GM18505 (cell line): ENCODE results near the gene CLEC20A.

Experiments used
- ATAC-seq: cut with Tn5 transposase; IDR thresholded peaks from one replicate; pipeline ENCODE4 v1.9.1; 2021; ENCODE audit not compliant: unreplicated experiment
- POLR2A ChIP-seq: IDR thresholded peaks from 4 replicates; pipeline ENCODE4 v1.6.1; 2011; ENCODE audit warnings: borderline replicate concordance; ENCODE audit not compliant: insufficient read depth, insufficient read length; ENCODE audit errors: extremely low read depth

Gene CLEC20A

DNA sequence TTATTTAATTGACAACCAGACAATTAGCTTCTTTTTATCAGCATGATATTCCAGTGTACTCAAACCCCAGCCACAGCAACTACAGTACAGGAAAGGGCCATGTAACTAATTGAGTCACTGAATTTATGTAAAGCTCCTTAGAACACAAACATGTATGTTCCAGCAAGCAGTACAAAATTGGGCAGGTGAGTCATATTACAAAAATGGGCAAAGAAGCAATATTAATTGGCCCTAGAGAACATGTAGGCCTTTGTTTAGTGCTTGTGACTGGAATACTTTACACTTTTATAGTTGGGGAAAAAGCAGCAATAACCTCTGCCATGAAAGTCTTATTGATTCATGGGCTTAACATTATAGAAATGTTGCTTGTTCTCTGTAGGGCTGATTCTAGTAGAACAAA, 31.8 kb downstream of the CLEC20A start:
- no peak for TF ChIP-seq POLR2A
- ATAC-seq, result no peak

DNA sequence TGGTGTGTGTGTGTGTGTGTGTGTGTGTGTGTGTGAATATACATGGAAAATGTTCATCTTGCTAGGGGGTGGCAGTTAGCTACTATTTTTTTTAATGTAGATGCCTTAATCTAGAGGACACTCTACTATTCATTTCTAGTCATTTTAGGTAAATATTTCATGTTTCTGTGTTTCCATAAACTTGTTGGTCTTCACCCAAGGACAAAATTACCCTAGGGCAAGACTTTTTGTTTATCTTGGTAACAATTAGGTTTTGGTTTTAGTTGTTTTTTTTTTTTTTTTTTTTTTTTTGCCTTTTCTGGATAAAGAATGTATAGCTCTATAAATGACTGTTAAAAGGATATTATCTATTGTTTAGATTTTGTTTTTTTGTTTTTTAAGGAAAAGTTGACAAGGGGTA, 32.2 kb downstream of the CLEC20A start:
- TF ChIP-seq POLR2A, result no peak
- no peak for ATAC-seq

DNA sequence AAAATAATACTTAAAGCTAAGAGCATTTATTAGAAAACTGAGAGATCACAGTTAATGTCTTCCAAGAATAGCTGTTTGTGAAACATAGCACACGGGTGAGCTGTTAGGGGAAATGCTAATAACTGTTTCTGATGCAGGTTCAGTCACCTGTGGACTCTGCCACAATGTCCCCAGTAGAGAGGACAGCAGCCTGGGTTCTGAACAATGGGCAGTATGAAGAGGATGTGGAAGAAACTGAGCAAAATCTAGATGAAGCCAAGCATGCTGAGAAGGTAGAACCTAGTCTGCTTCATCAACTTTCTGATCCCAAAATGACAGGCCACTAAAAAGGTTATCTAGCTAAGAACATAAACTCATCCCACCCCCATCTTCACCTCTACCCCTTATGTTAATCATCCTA, 32.6 kb downstream of the CLEC20A start:
- ATAC-seq, result no peak
- TF ChIP-seq POLR2A, result no peak

DNA sequence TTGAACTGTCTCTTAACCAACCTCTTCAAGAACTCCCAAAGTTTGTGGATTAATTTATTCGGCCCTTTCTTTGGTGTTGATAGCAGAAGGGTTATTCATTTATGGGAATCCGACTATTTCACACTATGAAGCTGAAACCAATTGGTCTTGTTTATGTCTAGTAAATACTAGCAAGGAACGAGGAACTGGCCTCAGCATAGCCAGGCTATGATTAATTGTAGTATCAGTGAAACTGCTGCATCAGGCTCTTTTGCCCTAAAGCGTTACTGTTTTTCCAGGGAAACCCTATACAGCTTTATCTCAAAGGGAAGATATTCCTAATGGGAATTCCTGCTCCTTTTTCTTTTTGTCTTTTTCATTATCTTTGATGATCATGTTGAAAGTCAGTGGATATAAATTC, 35.1 kb downstream of the CLEC20A start:
- ATAC-seq, result no peak
- TF ChIP-seq POLR2A, result no peak

DNA sequence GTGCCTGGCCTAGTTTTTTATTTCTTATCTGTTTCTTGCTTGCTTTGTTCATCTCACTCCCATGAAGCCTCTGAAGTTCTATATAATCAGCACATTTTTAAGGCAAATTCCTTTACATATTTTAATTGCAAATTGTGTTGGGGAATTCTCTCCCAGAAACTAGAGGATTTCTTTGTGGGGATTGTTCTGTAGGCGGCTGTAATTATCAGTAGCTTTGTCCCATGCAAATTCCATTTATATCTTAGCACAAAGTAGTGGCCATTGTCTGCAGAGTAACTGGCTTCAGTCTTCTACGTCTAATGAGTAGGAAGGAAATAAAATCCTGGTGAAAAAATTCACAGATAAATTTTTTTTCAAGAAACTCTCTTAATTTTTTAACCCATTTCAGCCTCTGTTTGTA, 35.7 kb downstream of the CLEC20A start:
- TF ChIP-seq POLR2A, result no peak
- no peak for ATAC-seq

DNA sequence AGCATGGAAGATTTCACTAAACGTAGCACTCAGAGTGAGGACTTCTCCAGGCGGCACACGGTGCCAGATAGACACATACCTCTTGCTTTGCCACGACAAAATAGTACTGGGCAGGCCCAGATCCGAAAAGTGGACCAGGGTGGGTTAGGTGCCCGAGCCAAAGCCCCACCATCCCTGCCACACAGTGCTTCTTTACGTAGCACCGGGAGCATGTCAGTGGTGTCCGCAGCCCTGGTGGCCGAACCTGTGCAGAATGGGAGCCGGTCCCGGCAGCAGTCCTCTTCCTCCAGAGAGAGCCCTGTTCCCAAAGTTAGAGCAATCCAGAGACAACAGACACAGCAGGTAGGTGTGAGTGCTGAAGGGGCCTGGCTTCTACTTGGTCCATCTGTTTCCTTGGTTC, 38.6 kb downstream of the CLEC20A start:
- no peak for TF ChIP-seq POLR2A
- no peak for ATAC-seq

DNA sequence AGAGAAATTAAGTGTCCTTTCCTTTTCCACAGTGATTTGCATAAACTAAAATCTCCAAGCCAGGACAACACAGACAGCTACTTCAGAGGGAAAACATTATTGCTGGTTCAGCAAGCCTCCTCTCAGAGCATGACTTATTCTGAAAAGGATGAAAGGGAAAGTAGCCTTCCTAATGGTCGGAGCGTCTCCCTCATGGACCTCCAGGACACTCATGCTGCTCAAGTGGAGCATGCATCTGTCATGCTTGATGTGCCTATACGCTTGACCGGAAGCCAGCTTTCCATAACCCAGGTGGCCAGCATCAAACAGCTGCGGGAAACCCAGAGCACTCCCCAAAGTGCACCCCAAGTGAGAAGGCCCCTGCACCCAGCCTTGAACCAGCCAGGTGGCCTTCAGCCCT, 39.1 kb downstream of the CLEC20A start:
- TF ChIP-seq POLR2A, result no peak
- ATAC-seq, result no peak

DNA sequence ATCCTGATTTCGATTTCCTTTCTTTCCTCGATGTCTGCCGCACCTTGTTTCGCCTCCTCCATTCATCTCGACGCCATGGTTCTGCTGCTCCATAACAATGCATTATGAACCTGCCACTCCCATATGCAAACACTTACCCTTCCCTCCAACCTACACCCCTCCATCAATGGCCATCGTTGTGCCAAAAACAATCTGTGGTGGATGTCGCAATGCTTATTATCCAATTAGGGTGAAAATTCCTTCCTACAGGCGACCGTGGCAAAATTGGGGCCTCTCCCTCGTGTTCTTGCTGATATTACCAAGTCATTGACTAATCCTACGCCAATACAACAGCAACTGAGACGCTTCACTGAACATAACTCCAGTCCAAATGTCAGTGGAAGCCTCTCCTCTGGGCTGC, 40.3 kb downstream of the CLEC20A start:
- TF ChIP-seq POLR2A, result no peak
- ATAC-seq, result no peak

DNA sequence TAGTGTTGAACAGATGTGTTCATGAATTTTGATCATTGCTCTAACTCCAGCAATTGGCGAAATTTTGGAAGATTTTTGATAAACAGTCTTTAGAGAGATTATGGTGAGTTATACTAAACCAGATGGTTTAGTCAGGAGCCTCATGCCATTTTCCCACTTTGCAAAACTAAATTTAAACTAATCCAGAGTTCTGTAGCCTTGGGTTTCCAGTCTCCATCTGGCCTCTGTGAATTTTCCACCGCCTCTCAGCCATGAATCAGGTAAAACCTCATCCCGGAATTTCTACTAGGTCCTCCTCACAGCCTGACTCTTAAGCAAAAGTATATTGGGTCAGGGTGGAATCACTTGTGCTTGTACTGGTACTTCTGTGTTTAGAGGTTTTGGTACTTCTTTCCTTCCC, 44.8 kb downstream of the CLEC20A start:
- no peak for ATAC-seq
- TF ChIP-seq POLR2A, result no peak

DNA sequence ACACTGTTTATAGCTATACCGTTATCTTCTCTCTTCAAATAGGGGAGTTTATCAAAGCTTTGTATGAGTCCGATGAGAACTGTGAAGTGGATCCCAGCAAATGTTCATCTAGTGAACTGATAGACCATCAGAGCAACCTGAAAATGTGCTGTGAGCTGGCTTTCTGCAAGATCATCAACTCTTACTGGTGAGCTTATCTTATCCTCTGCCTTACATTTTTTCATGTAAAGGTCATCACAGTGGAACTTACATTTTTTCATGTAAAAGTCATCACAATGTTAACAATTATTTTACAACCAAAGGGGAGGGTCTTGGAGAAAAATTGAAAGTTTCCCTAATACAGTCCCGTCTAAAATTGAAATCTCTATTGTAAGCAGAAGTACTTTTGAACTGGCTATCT, 45.2 kb downstream of the CLEC20A start:
- no peak for TF ChIP-seq POLR2A
- ATAC-seq, result no peak

DNA sequence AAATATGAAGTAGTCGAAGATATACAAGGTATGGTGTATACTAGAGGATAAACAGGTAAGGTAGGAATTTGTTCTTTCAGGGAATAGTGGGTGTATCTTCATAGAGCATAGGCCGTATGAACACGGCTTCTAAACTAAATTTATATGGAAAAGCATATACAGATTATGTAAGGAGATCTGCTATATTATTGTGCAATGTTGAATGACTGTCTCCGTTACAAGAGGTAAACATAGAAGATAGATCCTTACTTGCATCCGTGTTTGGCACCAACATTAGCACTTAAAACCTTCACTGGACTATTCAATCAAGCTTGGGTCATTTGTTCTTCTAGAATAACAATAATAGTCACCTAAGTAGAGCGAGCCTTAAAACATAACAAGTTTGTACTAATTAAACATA, 45.9 kb downstream of the CLEC20A start:
- TF ChIP-seq POLR2A, result no peak
- ATAC-seq, result no peak

DNA sequence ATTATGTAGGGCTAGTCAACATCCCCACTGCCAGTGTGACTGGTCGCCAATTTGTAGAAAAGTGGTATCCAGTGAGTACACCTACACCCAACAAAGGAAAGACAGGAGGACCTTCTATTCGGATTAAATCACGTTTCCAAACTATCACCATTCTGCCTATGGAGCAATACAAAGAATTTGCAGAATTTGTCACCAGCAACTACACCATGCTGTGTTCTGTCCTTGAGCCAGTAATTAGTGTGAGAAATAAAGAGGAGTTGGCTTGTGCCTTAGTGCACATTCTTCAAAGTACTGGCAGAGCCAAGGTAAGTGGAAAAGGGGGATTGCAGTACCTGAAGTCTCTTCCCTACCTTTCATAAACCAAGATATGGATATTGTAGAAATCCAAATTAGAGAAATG, 53.8 kb downstream of the CLEC20A start:
- no peak for TF ChIP-seq POLR2A
- ATAC-seq, result no peak

DNA sequence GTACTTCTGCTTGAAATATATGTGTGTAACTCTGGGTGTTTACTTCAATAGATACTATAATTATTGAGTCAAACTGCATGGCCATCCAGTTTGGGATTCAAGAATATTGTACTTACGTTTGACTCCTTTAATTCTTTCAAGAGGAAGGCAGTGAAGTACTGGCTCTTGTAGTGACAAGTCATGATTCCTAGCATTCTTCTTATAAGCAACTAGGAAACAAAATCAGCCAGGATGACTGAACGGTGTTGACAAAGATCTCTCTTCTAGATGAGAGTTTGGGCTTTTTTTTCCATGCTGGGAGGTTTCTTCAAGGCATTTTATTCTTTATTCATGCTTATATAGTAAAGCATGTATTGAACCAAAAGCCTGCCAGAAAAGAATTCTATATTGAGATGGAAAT, 58.3 kb downstream of the CLEC20A start:
- no peak for TF ChIP-seq POLR2A
- no peak for ATAC-seq

DNA sequence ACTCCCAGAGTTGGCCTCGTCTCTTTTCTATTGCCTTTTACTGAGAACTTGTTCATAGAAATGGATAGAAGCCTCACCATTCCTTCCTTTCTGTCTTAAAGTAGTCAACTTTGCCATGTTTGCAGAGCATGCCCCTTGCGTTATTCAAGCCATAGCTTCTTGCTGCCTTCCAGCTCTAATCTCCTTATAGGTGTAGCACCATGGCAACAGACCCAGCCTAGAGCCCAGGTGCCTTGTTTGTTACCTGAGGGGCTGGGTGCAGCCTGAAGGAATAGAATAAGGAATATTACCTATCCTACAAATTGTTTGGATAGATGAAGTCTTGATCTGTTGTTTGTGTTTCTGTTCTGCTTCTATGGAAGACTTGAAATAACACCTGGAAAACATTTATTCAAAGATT, 59.9 kb downstream of the CLEC20A start:
- TF ChIP-seq POLR2A, result no peak
- ATAC-seq, result no peak

DNA sequence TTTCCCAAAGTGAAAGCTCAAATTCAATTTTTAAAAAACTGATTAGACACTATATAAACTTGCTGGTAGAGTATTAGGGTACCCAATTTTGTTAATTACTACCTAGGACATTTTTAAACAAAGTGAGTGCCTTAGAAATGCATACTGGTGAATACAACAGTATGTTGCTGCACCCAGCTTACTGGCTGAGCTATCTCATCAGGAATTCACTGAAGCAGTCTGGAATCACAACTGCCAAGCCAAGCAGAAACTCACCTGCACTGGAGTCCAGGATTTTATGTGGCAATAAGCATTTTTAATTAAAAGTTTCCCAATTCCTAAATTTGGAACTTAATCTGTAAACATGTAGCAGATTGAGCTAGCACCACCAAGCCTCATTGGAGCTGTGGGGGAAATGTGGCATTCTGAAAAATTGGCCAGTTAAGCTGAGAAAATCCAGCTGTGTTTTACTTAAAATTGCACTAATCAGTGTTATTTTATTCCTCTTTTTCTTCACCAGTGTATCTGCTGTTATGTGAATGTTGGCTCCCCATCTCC, 61.8 kb downstream of the CLEC20A start:
- no peak for ATAC-seq
- no peak for TF ChIP-seq POLR2A
